Endothelial cell of umbilical vein (primary cell): ENCODE data around the gene KRT3. TPM values are rescaled to one million over a fixed set of nuclear protein-coding genes. Genes with fewer than 3 reads are reported as not detected.
"Not testable (repeated sequence)": the region's sequence is repeated elsewhere in the genome, so short reads cannot be mapped to it uniquely, and the experiment has no call there.

Experiments
- BruUV-seq: library from RNA; stranded (reverse); fragments of 400-500 nt; replicated peaks from 2 replicates; lab custom pipeline; 2021; lab: Mats Ljungman, UMichigan
- CTCF ChIA-PET: fragments of 300-600, 350-600 bp; sonication (Branson Sonifier 250); formaldehyde crosslinking; loops from one replicate; lab custom pipeline; 2021; ENCODE audit warnings: antibody characterized with exemption, inconsistent platforms; lab: Charles Lee
- POLR2A ChIA-PET: fragments of 300-600, 350-600 bp; sonication (Branson Sonifier 250); formaldehyde crosslinking; loops from one replicate; lab custom pipeline; 2021; ENCODE audit warnings: antibody characterized with exemption, inconsistent platforms; lab: Charles Lee
- DNase-seq: peaks from one replicate; pipeline ENCODE4 v3.0.0-alpha.2; 2011; ENCODE audit warnings: low read depth, low spot score
- FAIRE-seq: peaks from 2 replicates; lab custom pipeline; 2011; peaks lifted over from hg19 to GRCh38; lab: Jason Lieb, UNC
- H2AFZ ChIP-seq: 2 replicates; pipeline ENCODE4 v1.6.0; 2012; ENCODE audit warnings: low read depth, low read length, control low read depth, inconsistent platforms
- H3K27ac ChIP-seq: 2 replicates; pipeline ENCODE4 v1.5.1; 2011; ENCODE audit warnings: low read depth, mild to moderate bottlenecking, control low read depth, low read length, moderate library complexity; ENCODE audit not compliant: insufficient read depth
- H3K27me3 ChIP-seq, 2 experiments: 2 replicates each; pipeline versions ENCODE4 v1.6.0 to v1.6.1; 2011; ENCODE audit warnings: low read length in 2 of 2, mixed read lengths in 1 of 2; ENCODE audit not compliant: control insufficient read depth in 2 of 2, insufficient read depth in 2 of 2
- H3K36me3 ChIP-seq, 2 experiments: 2 replicates in 1 of 2; 3 replicates in 1 of 2; pipeline ENCODE4 v1.5.1; 2011; ENCODE audit warnings: low read length in 2 of 2, mild to moderate bottlenecking in 1 of 2, moderate library complexity in 1 of 2; ENCODE audit not compliant: control insufficient read depth in 2 of 2, insufficient read depth in 2 of 2; ENCODE audit errors: extremely low read depth in 1 of 2
- H3K4me1 ChIP-seq: 3 replicates; pipeline ENCODE4 v1.5.1; 2011; ENCODE audit warnings: mild to moderate bottlenecking, low read length; ENCODE audit not compliant: control insufficient read depth, insufficient read depth; ENCODE audit errors: extremely low read depth
- H3K4me2 ChIP-seq: 2 replicates; pipeline ENCODE4 v1.6.1; 2011; ENCODE audit warnings: low read length, control low read depth, mixed read lengths; ENCODE audit not compliant: insufficient read depth
- H3K4me3 ChIP-seq, 3 experiments: fragments of 200-600 bp in 1 of 3; sonication (generic), shearing (Covaris generic) in 1 of 3; replicated peaks in 1 of 3; 2 replicates each; pipeline ENCODE4 v1.5.1; 2011 to 2016; ENCODE audit warnings: control low read depth in 3 of 3, low read length in 3 of 3, mild to moderate bottlenecking in 2 of 3, inconsistent platforms in 1 of 3, low read depth in 1 of 3, moderate library complexity in 1 of 3; ENCODE audit not compliant: insufficient read depth in 1 of 3
- H3K79me2 ChIP-seq: 2 replicates; pipeline ENCODE4 v1.6.0; 2012; ENCODE audit warnings: low read length, inconsistent platforms; ENCODE audit not compliant: control insufficient read depth, insufficient read depth
- H3K9ac ChIP-seq: replicated peaks from 2 replicates; pipeline ENCODE3; 2011; ENCODE audit warnings: low read length, control low read depth; ENCODE audit not compliant: insufficient read depth; ENCODE audit errors: extremely low read depth
- H3K9me1 ChIP-seq: replicated peaks from 3 replicates; pipeline ENCODE4 v1.6.0; 2011; ENCODE audit warnings: mild to moderate bottlenecking, low read length; ENCODE audit not compliant: control insufficient read depth, insufficient read depth; ENCODE audit errors: extremely low read depth
- H3K9me3 ChIP-seq: replicated peaks from 2 replicates; pipeline ENCODE4 v1.5.1; 2012; ENCODE audit warnings: low read length, inconsistent platforms; ENCODE audit not compliant: control insufficient read depth, insufficient read depth
- H4K20me1 ChIP-seq: replicated peaks from 2 replicates; pipeline ENCODE3; 2011; ENCODE audit warnings: mild to moderate bottlenecking, low read length; ENCODE audit not compliant: control insufficient read depth, insufficient read depth; ENCODE audit errors: extremely low read depth
- FOS ChIP-seq: IDR thresholded peaks from 2 replicates; pipeline ENCODE4 v1.6.1; 2011; ENCODE audit warnings: mild to moderate bottlenecking, low read length, moderate library complexity, borderline replicate concordance; ENCODE audit not compliant: insufficient read depth
- JUN ChIP-seq: IDR thresholded peaks from 2 replicates; pipeline ENCODE4 v1.6.1; 2011; ENCODE audit warnings: borderline replicate concordance, low read depth; ENCODE audit not compliant: insufficient read length, insufficient read depth
- MYC ChIP-seq: IDR thresholded peaks from one replicate; pipeline ENCODE4 v1.6.1; 2011; ENCODE audit warnings: mild to moderate bottlenecking, low read depth, low read length
- dilution Hi-C: fragments of 300-500 bp; cut with MboI; formaldehyde crosslinking; loops from one replicate; pipeline ENCODE4 v1.15.0; 2019; ENCODE audit warnings: low sequenced_read_pairs; ENCODE audit not compliant: extremely low pct_ligation_motif_present
- intact Hi-C: fragments of 100-400 bp; cut with micrococcal nuclease; formaldehyde crosslinking; loops from one replicate; pipeline ENCODE4 v1.10.0; 2022
- polyA plus RNA-seq, 4 experiments: library from polyadenylated mRNA; depleted of rRNA in 3 of 4; stranded (reverse) in 3 of 4; unstranded in 1 of 4; fragments of >200 nt; gene quantifications; 2 replicates each; pipeline versions ENCODE4 v1.2.1 to v1.2.3, GENCODE V29; 2011 to 2012; ENCODE audit warnings: missing spikeins in 1 of 4
- total RNA-seq: library from RNA; stranded (reverse); gene quantifications from 2 replicates; pipeline ENCODE4 v1.2.3, GENCODE V29; 2021

KRT3 gene
- total and polyA plus RNA-seq, 2 donors (not counting 3 experiments of a cell fraction or from before 2014, with no cell fraction given), result not detected

DNA sequence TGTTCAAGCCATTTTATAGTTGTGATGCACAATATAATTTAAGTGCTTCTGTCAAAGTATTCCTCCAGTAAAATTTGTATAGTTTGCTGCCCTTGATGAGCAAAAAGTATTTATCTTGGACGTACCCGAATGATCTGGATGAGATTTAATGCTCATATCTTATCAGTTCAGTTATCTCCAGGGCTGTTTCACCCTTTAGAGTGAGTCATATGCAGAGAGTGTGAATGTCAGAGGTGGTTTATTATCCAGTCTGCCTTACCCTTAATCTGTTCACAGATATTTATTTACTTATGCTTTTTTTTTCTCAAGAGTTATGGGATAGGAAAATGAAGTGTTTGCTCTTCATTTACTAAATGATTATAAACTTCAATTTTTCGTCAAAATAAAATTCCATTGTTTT lies 45.4 kb downstream of the KRT3 start:
- H3K27me3 ChIP-seq, DNase-seq, H3K9me3 ChIP-seq, FAIRE-seq, H2AFZ ChIP-seq, intact Hi-C loops, H3K27ac ChIP-seq, H3K4me1 ChIP-seq, H3K79me2 ChIP-seq, CTCF ChIA-PET, POLR2A ChIA-PET, H3K9ac ChIP-seq, H4K20me1 ChIP-seq, dilution Hi-C loops, BruUV-seq, H3K9me1 ChIP-seq, H3K4me3 ChIP-seq, H3K36me3 ChIP-seq, H3K4me2 ChIP-seq: not testable (repeated sequence)

DNA sequence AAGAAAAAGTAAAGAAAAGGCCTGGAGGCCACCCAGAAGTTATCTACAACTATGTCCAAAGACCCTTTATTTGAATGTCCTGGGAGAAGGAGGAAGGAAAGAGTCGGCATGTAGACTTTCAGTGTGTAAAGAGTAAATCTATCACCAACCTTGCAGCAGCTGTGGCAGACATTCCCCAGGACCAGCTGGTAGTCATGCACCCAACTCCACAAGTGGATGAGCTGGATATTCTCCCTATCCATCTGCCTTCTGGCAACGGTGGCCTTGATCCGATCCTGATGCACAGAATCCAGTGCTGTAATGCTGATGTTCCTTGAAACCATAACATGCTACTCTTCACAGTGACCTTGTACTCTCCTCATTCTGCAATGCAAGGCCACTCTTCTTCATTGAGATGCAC lies 46.1 kb downstream of the KRT3 start:
- no peaks in the 10 kb centered on the region for H3K27me3 ChIP-seq
- H3K36me3 ChIP-seq, result no peaks in the 10 kb centered on the region
- dilution Hi-C loops, result no loop called here
- no peak overlapping the region for H3K27ac ChIP-seq
- intact Hi-C loops, result no loop called here
- H3K9me1 ChIP-seq, result no peaks in the 10 kb centered on the region
- no peak for TF ChIP-seq JUN
- TF ChIP-seq FOS, result no peak
- no peak for TF ChIP-seq MYC
- DNase-seq (no peak), FAIRE-seq (no peak)
- ChIA-PET CTCF (no interaction called here), POLR2A (interaction anchor here (0.6 kb wide), 1 partner anchor 102 kb away, joined by 4 read pairs; no protein-coding TSS in a partner anchor)
- H3K4me3 ChIP-seq, result no peak overlapping the region
- no peaks in the 10 kb centered on the region for H3K4me1 ChIP-seq
- H3K4me2 ChIP-seq, result no peak overlapping the region
- BruUV-seq, result no TSS peak
- H3K79me2 ChIP-seq, result no peaks in the 10 kb centered on the region
- no peaks in the 10 kb centered on the region for H3K9me3 ChIP-seq
- H3K9ac ChIP-seq, result no peak overlapping the region
- no peak overlapping the region for H2AFZ ChIP-seq
- no peaks in the 10 kb centered on the region for H4K20me1 ChIP-seq
